ENCODE data around the gene CXCR3.
A peak's percentile ranks its signal among the peaks of the same experiment; 100 is the strongest.
"Not testable (repeated sequence)": the region's sequence is repeated elsewhere in the genome, so short reads cannot be mapped to it uniquely, and the experiment has no call there.

CXCR3 gene

DNA sequence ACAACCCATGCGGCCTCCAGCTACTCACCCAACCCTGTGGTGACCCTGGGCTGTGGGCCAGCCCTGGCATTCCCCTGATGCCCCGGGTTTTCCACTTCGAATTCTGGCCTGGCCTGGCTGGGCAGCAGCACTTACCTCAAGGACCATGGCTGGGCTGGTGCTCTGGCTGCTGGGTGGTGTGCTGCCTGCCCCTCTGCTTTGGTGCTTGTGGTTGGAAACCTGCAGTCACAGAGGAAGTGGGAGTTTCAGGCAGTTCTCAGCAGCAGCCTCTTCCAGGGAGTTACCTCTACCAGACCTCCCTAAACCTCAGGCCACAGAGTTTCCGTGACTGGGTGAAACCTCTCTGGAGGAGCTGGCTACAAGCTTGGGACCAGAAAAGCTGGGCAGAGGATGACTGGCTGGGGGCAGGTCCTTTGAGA is at the start of gene CXCR3:
TSS of gene CXCR3 (minus strand) at position 209 of the 419 bp plus-strand sequence. CDS start at position 147, 62 bp downstream.
- DNase-seq (ENCODE audit: low spot score) = no peak

DNA sequence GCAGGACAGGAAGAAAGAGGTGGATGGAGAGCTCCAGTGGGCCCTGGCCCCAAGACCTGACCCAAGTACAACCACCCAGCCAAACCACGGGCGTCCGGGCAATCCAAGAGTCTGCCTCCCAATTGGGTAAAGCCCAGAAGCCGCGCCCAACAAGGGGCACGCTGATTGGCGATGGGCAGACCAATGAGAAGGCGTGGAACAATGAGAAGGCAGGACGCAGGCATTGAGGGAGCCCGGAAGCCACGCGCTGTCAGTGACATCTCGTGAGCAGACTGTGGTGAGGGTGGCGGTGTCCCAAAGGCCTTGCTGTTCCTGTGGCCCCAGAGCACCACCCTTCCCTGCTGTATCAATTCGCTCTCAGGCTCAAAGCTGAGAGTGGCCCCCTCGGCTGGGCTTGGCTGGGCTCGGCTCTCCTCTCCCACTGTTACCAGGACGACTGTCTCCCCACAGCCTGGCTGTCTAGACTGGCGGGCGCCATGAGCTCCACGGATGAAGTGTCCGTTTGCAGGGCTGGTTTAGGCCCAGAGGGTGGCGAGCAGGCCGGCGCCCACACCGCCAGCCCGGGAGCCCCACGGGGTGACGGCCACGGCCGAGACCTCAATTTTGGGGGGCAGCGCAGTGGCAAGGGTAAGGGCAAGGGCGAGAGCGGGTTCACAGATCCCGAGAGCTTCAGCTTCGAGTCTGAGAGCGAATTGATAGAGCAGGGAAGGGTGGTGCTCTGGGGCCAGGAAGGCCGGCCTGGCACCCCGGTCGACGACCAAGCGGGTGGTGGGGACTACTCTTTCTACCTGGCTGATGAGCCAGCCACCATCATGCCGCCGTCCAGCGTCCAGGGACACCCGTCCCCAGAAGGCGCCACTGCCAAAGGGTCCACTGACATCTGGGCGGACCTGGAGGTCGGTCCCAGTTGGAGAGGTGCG is 49.3 kb upstream of the CXCR3 start, which contains the start of gene LOC101059915:
TSS of gene LOC101059915 (plus strand) at position 219 of the 920 bp plus-strand sequence.
- no peak for DNase-seq (ENCODE audit: low spot score)

DNA sequence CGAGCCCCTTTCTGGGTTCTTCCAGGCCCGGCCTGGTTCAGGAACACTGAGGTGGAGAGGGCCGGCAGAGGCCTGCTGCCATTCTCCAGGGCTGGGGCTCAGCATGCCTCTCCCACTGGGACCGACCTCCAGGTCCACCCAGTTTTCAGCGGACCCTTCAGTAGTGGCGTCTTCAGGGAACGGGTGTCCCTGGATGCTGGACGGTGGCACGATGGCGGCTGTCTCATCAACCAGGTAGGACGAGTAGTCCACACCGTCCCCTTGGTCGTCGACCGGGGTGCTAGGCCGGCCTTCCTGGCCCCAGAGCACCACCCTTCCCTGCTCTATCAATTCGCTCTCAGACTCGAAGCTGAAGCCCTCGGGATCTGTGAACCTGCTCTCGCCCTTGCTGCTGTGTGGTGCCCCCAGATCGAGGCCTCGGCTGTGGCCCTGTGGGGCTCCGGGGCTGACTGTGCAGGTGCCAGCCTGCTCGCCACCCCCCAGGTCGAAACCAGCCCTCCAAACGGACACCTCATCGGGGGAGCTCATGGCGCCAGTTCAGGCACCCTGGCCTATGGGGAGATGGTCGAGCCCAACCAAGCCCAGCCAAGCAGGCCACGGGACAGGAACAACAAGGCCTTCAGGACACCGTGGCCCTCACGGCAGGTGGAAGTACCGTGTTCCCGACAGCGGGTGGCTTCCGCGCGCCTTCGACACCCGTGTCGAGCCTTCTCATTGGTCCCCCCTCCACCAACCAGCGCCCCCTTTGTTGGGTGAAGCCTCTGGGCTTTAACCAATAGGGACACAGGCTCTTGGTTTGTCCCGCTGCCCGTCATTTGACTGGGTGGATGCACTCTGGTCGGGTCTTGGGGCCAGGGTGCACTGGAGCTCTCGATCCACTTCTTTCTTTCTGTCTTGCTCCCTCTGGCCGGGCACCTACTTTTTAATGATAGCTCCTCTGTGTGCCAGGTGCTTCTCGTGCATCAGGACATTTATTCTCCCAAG is 48.2 kb upstream of the CXCR3 start:
- DNase-seq (ENCODE audit: low spot score) = no peak

DNA sequence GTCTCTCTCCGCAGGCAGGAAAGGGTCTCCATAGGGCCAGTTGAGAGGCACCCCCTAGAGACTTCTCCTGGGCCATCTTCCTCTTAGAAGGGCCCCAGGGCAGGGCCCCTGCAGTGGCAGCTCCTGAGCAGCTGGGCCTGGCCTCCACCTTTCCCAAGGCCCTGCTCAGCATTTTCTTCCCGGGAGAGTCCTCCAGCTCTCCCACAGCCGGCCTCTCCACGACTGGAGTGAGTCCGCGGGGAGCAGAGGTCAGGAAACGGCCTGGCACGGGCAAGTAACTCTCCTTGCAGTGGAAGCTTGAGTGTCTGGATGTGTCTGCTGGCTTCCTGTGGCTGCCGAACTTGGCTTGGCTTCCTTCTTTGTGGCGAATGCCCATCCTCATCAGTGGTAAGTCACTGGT is 47.4 kb upstream of the CXCR3 start:
- no peak for DNase-seq (ENCODE audit: low spot score)

- no peak for DNase-seq (ENCODE audit: low spot score)
Observed at GRCh38 chrX:71664889-71665491, 46.7 kb upstream of the CXCR3 start.

DNA sequence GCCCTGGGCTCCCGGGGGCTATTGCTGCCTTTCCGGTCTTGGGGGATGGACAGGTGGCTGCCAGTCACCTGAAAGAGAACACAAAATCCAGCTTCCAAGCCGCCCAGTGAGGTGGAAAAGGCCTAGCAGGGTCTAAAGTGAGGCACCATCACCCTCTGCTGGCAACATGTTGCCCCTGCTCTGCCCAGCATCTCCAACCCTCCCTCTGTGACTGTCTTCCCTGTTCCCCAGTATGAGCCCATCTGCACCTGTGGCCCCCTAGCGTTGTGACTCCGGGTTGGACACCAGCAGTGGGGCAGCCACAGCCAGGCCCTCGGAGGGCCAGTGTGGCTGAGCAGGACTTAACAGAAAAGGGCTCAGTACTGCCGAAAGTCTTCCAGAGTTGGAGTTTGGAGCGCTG is 45.9 kb upstream of the CXCR3 start:
- DNase-seq (ENCODE audit: low spot score) = peak; percentile 37

DNA sequence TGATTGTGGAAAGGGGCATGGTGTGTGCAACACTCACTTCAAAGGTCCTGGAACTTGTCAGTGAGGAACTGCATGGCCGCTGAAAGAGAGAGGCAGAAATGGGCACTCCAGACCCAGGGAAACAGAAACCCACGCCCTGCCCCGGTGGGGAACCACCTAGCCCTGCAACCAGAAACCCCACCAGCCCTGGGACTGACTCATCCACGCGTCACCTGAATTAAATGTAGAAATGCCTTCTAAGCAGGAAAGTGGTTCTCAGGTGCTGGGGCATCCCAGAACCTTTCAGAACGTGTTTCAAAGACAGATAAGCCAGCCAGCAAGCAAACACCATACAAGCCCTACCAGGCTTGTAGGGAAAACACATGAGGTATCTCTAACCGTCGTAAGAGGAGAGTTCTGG is 44.9 kb upstream of the CXCR3 start:
- DNase-seq (ENCODE audit: low spot score) = not testable (repeated sequence)

- not testable (repeated sequence) for DNase-seq (ENCODE audit: low spot score)
Observed at GRCh38 chrX:71662654-71663053, 44.3 kb upstream of the CXCR3 start.

- no peak for DNase-seq (ENCODE audit: low spot score)
Observed at GRCh38 chrX:71661919-71662318, 43.6 kb upstream of the CXCR3 start.

- DNase-seq (ENCODE audit: low spot score) = no peak
Observed at GRCh38 chrX:71660562-71661416, 42.5 kb upstream of the CXCR3 start.

- DNase-seq (ENCODE audit: low spot score) = no peak
Observed at GRCh38 chrX:71659959-71660358, 41.6 kb upstream of the CXCR3 start.

GRCh38 chrX:71659342-71659741 is 41.0 kb upstream of the CXCR3 start:
- no peak for DNase-seq (ENCODE audit: low spot score)

DNA sequence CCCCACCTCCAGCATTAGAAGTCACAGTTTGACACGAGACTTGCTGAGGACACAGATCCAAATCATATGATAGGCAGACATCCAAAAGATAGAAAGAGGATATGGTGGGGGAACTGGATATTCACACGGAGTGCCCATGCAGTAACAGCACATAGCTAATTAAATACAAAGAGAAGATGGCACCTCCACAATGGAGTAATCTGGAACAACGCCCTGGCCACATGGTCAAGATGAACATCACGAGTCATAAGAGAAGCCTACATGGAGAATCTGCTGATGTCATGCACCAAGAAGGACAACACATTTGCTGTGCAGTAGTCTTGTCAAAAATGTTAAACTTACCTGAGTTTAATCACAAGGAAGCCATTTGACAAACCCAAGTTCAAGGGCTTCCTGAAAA is 39.0 kb upstream of the CXCR3 start:
- no peak for DNase-seq (ENCODE audit: low spot score)

DNA sequence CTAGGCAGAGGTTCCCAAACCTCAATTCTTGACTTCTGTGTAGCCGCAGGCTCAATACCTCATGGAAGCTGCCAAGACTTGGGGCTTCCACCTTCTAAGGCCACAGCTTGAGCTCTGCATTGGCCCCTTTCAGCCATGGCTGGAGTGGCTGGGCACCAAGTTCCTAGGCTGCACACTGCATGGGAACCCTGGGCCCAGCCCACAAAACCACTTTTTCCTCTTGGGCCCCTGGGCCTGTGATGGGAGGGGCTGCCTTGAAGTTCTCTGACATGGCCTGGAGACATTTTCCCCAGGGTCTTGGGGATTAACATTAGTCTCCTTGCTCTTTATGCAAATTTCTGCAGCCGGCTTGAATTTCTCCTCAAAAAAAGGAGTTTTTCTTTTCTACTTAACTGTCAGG is 35.0 kb upstream of the CXCR3 start:
- no peak for DNase-seq (ENCODE audit: low spot score)

DNA sequence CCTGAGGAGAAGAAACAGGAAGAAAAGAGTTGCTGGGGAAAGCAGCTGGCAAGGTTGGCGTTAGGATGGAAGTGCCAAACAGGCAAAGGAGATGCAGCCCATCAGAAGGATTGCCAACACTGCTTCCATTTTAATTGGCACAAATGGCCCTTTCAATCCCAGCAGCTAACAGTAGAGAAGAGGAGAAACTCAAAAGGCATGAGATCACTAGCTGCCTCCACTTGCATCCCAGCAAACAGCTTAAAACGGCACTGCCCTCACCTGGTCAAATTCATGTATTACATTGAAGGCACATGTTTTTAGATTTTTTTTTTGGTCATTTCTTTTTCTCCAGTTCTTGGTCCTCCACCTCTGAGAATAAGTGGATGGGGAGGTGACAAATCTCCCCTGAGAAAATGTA is 34.1 kb upstream of the CXCR3 start:
- peak; percentile 72 for DNase-seq (ENCODE audit: low spot score)

DNA sequence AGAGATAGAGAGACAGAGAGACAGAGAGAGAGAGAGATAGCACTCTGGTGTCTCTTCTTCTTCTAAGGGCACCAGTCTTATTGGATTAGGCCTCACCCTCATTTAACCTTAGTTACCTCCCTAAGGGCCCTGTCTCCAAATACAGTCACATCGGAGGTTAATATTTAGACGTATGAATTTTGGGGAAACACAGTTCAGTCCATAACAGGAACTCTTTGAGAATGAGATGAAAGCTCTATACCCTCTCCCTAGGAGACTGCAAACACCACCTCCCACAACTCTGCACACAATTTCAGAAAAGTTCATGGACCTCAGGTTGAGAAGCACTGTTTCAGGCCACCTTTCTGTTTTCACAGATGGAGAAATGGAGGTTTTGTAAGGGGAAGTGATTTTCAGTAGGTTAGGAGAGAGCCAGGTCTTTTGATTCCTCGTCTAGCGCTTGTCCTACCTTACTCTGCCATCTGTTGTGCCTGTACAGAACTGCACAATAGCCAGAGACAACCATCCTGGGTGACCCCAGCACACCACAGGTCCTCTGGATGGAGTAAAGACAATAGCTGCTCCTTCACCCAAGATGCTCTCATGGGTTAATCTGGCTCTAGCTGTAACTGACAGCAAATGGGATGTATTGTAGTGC is 32.1 kb upstream of the CXCR3 start:
- no peak for DNase-seq (ENCODE audit: low spot score)

DNA sequence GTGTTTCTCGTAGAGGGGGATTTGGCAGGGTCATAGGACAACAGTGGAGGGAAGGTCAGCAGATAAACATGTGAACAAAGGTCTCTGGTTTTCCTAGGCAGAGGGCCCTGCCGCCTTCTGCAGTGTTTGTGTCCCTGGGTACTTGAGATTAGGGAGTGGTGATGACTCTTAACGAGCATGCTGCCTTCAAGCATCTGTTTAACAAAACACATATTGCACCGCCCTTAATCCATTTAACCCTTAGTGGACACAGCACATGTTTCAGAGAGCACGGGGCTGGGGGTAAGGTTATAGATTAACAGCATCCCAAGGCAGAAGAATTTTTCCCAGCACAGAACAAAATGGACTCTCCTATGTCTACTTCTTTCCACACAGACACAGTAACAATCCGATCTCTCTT is 26.1 kb upstream of the CXCR3 start:
- not testable (repeated sequence) for DNase-seq (ENCODE audit: low spot score)

DNA sequence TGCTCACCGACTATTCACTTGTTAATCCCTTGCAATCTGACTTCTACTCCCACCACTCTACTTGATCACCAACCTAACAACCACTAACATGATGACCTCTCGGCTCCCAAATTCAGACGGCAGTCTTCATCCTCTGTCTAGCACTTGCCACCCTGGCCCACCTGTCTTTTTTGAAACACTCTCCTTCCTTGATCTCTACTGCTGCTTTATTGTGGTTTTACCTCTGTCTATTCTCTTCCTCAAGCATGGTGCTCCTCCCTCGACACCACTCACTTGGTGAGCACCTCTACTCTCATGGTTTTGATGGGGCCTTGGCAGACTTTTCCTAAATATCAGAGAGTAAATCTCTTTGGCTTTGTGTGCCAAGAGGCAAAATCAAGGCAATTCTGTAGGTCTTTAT is 21.7 kb upstream of the CXCR3 start:
- DNase-seq (ENCODE audit: low spot score) = no peak

- DNase-seq (ENCODE audit: low spot score) = no peak
Observed at GRCh38 chrX:71638409-71638808, 20.1 kb upstream of the CXCR3 start.

- peak; percentile 60 for DNase-seq (ENCODE audit: low spot score)
Observed at GRCh38 chrX:71637848-71638247, 19.5 kb upstream of the CXCR3 start.

DNA sequence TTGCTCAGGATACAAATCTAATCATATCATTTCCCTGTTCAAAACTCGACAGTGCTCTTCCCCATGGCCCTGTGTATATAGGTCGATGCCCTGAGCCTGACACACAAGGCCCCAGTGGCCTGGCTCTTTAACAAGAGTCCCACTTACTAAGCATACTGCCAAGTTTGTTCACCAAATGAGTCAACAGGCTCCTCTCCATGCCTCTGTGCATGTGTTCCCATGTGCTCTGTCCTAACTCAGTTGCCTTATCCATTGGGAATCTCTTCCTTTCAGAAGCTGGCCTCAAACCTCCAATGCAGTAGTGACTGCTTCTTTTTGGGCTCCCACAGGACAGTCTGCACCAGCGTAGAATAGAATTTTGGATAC is 18.9 kb upstream of the CXCR3 start:
- peak; percentile 28 for DNase-seq (ENCODE audit: low spot score)
